Mucosa of descending colon (tissue), 3 donors: Measurements from ENCODE around the gene CMTM4. TPM values are rescaled to one million over a fixed set of nuclear protein-coding genes. Genes with fewer than 3 reads are reported as not detected.
"Not testable (repeated sequence)": the region's sequence is repeated elsewhere in the genome, so short reads cannot be mapped to it uniquely, and the experiment has no call there.

Experiments
- ATAC-seq: fragments of 200-7000 bp; cut with Tn5 transposase; one replicate; pipeline ENCODE4 v1.9.1; 2020; ENCODE audit warnings: mild to moderate bottlenecking, moderate library complexity
- DNase-seq, 3 donors: peaks; one replicate each; pipeline ENCODE4 v3.0.0-alpha.2; 2020
- H3K36me3 ChIP-seq: fragments of 200-600 bp; one replicate; pipeline ENCODE4 v1.8.0; 2021; ENCODE audit warnings: low read depth, mild to moderate bottlenecking
- H3K4me1 ChIP-seq: fragments of 200-600 bp; one replicate; pipeline ENCODE4 v1.8.0; 2021; ENCODE audit warnings: low read depth, mild to moderate bottlenecking
- H3K4me3 ChIP-seq: fragments of 200-600 bp; one replicate; pipeline ENCODE4 v1.8.0; 2021; ENCODE audit warnings: mild to moderate bottlenecking
- H3K9me3 ChIP-seq: fragments of 200-600 bp; one replicate; pipeline ENCODE4 v1.8.0; 2021; ENCODE audit warnings: mild to moderate bottlenecking
- intact Hi-C, 2 donors: fragments of 100-400 bp; cut with DNase I in 1 of 2; cut with micrococcal nuclease in 1 of 2; formaldehyde crosslinking; loops; one replicate each; pipeline versions ENCODE4 v1.11.0 to v1.11.1; 2022; cut with DNase I, micrococcal nuclease
- total RNA-seq, 3 donors: library from RNA; stranded (reverse); fragmentation: NEBNext Ultra II Directional in 2 of 3; extraction: Animal tissue kit (Norgen Biotek cat#: 25700) in 2 of 3; gene quantifications; one replicate each; pipeline versions ENCODE4 v1.2.1 to v1.2.4, GENCODE V29; 2021 to 2023
- TF ChIP-seq, protein P1 (sequence below): fragments of 200-600 bp; IDR thresholded peaks from one replicate; pipeline ENCODE4 v1.8.0; 2022; ENCODE audit warnings: antibody characterized with exemption, mild to moderate bottlenecking
- donor health status: DM: no; HTN: no; CAD: no; lungs with moderate emphysema.
- donor health status: DM: no; HTN: no; CAD: no.
- donor health status: DM: no; HTN: yes; CAD: no.

The CMTM4 gene
- total RNA-seq, 3 donors from 2014 or later, result 91.6 to 208 (median 155) TPM

DNA sequence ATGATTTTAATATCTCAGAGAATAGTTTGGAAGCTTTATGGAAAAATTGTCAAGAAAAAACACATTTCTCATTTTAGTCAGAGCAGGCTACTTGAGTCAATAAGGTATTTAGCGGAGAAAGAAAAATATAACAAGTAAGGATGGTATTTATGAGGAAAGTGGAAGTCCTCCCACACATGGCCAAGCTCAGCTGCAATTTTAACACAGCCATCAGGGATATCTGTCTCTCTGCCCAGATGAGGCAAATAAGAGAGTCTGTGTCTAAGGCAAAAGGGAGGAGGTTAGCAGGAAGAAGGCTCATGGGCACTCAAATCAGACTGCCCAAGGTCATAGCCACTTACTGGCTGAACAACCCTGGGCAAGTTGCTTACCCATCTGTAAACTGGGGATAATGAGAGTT is 122.5 kb downstream of the CMTM4 start:
- Histone ChIP-seq H3K36me3 (no peaks in the 10 kb centered on the region), H3K4me1 (peaks cover 4% of the 10 kb centered on the region), H3K9me3 (no peaks in the 10 kb centered on the region), H3K4me3 (no peak overlapping the region)
- intact Hi-C loops, result no loop called here
- DNase-seq, result no peak
- no peak for ATAC-seq
- TF ChIP-seq, protein P1, sequence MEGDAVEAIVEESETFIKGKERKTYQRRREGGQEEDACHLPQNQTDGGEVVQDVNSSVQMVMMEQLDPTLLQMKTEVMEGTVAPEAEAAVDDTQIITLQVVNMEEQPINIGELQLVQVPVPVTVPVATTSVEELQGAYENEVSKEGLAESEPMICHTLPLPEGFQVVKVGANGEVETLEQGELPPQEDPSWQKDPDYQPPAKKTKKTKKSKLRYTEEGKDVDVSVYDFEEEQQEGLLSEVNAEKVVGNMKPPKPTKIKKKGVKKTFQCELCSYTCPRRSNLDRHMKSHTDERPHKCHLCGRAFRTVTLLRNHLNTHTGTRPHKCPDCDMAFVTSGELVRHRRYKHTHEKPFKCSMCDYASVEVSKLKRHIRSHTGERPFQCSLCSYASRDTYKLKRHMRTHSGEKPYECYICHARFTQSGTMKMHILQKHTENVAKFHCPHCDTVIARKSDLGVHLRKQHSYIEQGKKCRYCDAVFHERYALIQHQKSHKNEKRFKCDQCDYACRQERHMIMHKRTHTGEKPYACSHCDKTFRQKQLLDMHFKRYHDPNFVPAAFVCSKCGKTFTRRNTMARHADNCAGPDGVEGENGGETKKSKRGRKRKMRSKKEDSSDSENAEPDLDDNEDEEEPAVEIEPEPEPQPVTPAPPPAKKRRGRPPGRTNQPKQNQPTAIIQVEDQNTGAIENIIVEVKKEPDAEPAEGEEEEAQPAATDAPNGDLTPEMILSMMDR, result no peak

DNA sequence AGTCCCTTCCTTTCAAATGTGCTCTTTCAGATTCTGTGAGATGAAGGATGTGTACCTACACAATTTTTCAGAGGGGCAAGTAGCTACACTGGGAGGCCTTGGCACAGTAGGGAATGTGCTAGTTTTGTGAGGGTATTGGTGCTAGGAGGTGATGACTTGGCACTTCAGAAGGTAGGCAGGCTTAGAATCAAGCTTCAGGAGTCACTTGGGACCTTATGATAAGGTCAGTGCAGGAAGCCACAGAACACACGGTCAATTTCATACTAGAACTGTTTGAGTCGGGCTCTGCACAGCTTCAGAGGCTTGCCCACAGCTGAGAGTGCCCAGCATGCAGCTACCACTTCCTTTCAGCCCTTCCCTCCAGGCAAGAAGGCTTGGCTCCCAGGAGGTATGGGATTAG is 124.2 kb downstream of the CMTM4 start:
- DNase-seq (no peak), ATAC-seq (no peak)
- no peaks in the 10 kb centered on the region for H3K36me3 ChIP-seq
- no peaks in the 10 kb centered on the region for H3K4me1 ChIP-seq
- H3K9me3 ChIP-seq, result no peaks in the 10 kb centered on the region
- TF ChIP-seq, protein P1, result no peak
- no peak overlapping the region for H3K4me3 ChIP-seq
- intact Hi-C loops, result no loop called here

DNA sequence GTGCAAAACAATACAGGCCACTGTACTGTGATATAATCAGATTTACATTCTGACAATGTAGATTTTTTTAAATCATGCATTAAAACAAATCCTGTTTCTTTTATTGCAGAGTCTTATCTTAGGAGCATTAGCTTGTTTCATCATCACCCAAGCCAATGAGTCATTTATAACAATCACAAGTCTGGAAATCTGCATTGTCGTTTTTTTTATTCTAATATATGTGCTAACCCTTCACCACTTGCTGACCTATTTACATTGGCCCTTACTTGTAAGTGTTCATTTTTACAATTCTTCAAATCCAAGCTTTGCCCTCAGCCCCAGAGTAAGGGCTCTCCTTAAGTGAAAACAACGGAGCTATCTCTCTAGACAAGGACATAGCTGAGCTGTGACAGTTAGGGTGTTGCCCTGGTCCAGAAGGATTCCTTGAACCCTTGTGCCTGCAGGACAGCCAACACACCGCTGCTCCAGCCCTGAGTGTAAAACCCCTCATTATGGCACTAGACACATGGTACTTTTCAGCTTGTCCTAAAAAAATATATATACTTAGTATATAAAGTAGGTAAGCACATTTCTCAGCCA is 126.6 kb downstream of the CMTM4 start:
- TF ChIP-seq, protein P1, result no peak
- intact Hi-C loops, result no loop called here
- Histone ChIP-seq H3K9me3 (no peaks in the 10 kb centered on the region), H3K36me3 (no peaks in the 10 kb centered on the region), H3K4me3 (no peak overlapping the region), H3K4me1 (no peaks in the 10 kb centered on the region)
- peak; percentile 75 for ATAC-seq
- no peak for DNase-seq

DNA sequence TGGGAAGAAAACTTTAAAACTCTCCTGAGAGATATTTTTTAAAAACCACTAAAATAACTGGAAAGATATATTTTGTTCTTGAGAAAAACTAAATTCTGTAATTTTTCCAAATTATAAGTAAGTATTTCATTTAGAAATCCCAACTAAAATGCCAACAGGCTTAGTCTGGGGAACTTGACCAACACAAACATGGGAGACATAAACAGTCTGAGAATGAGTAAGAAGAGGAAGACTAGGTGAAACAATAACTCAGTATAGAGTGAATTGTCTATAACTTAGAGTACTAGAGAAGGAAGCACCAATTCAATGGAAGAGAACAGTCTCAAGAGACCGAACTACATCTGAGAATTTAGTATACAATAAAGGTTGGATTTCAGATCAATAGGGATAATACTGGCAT is 127.4 kb downstream of the CMTM4 start:
- Histone ChIP-seq H3K4me3 (no peak overlapping the region), H3K36me3 (no peaks in the 10 kb centered on the region), H3K4me1 (no peaks in the 10 kb centered on the region), H3K9me3 (no peaks in the 10 kb centered on the region)
- DNase-seq, result no peak
- intact Hi-C loops, result no loop called here
- ATAC-seq, result peak; percentile 20
- TF ChIP-seq, protein P1, result no peak

DNA sequence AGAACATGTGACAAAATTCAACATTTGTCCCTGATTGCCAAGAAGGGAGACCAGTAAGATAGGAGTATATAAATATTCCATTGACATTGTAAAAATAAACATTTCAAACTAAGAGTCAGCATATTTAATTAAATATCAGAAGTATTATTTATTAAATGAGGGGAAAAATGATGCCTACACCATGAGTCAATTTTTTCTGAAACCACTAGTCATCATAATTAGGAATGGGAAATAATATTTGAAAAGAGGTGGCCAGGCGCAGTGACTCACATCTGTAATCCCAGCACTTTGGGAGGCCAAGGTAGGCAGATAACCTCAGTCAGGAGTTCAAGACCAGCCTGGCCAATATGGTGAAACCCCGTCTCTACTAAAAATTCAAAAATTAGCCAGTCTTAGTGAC is 128.2 kb downstream of the CMTM4 start:
- Histone ChIP-seq H3K4me1 (no peaks in the 10 kb centered on the region), H3K4me3 (no peak overlapping the region), H3K9me3 (no peaks in the 10 kb centered on the region), H3K36me3 (no peaks in the 10 kb centered on the region)
- DNase-seq (no peak), ATAC-seq (no peak)
- TF ChIP-seq, protein P1, result no peak
- intact Hi-C loops, result no loop called here

DNA sequence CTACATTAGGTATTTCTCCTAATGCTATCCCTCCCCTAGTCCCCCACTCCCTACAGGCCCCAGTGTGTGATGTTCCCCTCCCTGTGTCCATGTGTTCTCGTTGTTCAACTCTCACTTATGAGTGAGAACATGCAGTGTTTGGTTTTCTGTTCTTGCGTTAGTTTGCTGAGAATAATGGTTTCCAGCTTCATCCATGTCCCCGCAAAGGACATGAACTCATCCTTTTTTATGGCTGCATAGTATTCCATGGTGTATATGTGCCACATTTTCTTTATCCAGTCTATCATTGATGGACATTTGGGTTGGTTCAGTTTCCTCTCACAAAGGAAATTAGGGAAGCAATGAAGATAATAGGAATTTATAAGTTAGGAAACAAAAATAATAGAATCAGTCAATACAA is 129.3 kb downstream of the CMTM4 start:
- H3K9me3 ChIP-seq, H3K4me1 ChIP-seq, H3K4me3 ChIP-seq, intact Hi-C loops, DNase-seq, H3K36me3 ChIP-seq, ATAC-seq: not testable (repeated sequence)
